H9 (cell line): ENCODE data around the gene KLK7. TPM values are rescaled to one million over a fixed set of nuclear protein-coding genes. Genes with fewer than 3 reads are reported as not detected.

ENCODE experiments used
- DNase-seq: peaks from one replicate; pipeline ENCODE4 v3.0.0-alpha.2; 2017
- H2AFZ ChIP-seq: one replicate; pipeline ENCODE4 v1.6.1; 2013; ENCODE audit warnings: mild to moderate bottlenecking, low read length, control low read depth, moderate library complexity
- H2AK5ac ChIP-seq: 2 replicates; pipeline ENCODE4 v1.6.1; 2013; ENCODE audit warnings: low read length, control low read depth, mixed read lengths; ENCODE audit not compliant: insufficient read length
- H2BK120ac ChIP-seq: one replicate; pipeline ENCODE4 v1.6.1; 2013; ENCODE audit warnings: low read depth, mild to moderate bottlenecking, low read length, control low read depth, inconsistent platforms; ENCODE audit not compliant: poor library complexity, severe bottlenecking
- H2BK12ac ChIP-seq: 2 replicates; pipeline ENCODE4 v1.6.1; 2013; ENCODE audit warnings: low read length, control low read depth, mixed read lengths, low read depth; ENCODE audit not compliant: insufficient read length
- H2BK15ac ChIP-seq: 2 replicates; pipeline ENCODE4 v1.6.1; 2013; ENCODE audit warnings: low read depth, low read length, control low read depth
- H2BK20ac ChIP-seq: one replicate; pipeline ENCODE4 v1.6.1; 2013; ENCODE audit warnings: low read depth, mild to moderate bottlenecking, low read length, control low read depth, inconsistent platforms; ENCODE audit not compliant: poor library complexity, severe bottlenecking
- H2BK5ac ChIP-seq: 2 replicates; pipeline ENCODE4 v1.6.1; 2013; ENCODE audit warnings: low read length, control low read depth, mixed read lengths; ENCODE audit not compliant: insufficient read length
- H3K14ac ChIP-seq: 2 replicates; pipeline ENCODE4 v1.6.1; 2013; ENCODE audit warnings: low read length, control low read depth; ENCODE audit not compliant: insufficient read depth
- H3K18ac ChIP-seq: 2 replicates; pipeline ENCODE4 v1.6.1; 2013; ENCODE audit warnings: low read depth, mild to moderate bottlenecking, mixed read lengths, low read length, control low read depth; ENCODE audit not compliant: insufficient read length
- H3K23ac ChIP-seq: 2 replicates; pipeline ENCODE4 v1.6.1; 2013; ENCODE audit warnings: low read length, control low read depth, mixed read lengths, low read depth; ENCODE audit not compliant: insufficient read length
- H3K23me2 ChIP-seq: 2 replicates; pipeline ENCODE4 v1.6.1; 2013; ENCODE audit warnings: low read depth, mild to moderate bottlenecking, mixed read lengths, low read length, control low read depth; ENCODE audit not compliant: insufficient read length, poor library complexity, severe bottlenecking
- H3K27ac ChIP-seq: 2 replicates; pipeline ENCODE4 v1.5.1; 2013; ENCODE audit warnings: low read length, control low read depth, mixed read lengths, low read depth; ENCODE audit not compliant: insufficient read length
- H3K27me3 ChIP-seq: 2 replicates; pipeline ENCODE4 v1.6.1; 2013; ENCODE audit warnings: low read length, control low read depth, inconsistent platforms; ENCODE audit not compliant: insufficient read depth
- H3K4ac ChIP-seq: 2 replicates; pipeline ENCODE4 v1.6.1; 2013; ENCODE audit warnings: low read depth, mild to moderate bottlenecking, control low read depth, inconsistent platforms, low read length, moderate library complexity
- H3K4me1 ChIP-seq: 2 replicates; pipeline ENCODE4 v1.6.1; 2013; ENCODE audit warnings: low read length, control low read depth, inconsistent platforms; ENCODE audit not compliant: insufficient read depth
- H3K4me2 ChIP-seq: 2 replicates; pipeline ENCODE4 v1.6.1; 2013; ENCODE audit warnings: low read length, control low read depth, mixed read lengths; ENCODE audit not compliant: insufficient read length, insufficient read depth
- H3K56ac ChIP-seq: 2 replicates; pipeline ENCODE4 v1.6.1; 2013; ENCODE audit warnings: low read depth, mild to moderate bottlenecking, mixed read lengths, low read length, control low read depth; ENCODE audit not compliant: insufficient read length
- H3K79me1 ChIP-seq: 2 replicates; pipeline ENCODE4 v1.6.1; 2013; ENCODE audit warnings: low read depth, mild to moderate bottlenecking, moderate library complexity, low read length, control low read depth, inconsistent platforms; ENCODE audit not compliant: insufficient read depth, poor library complexity, severe bottlenecking
- H3K79me2 ChIP-seq: 2 replicates; pipeline ENCODE4 v1.6.1; 2013; ENCODE audit warnings: low read length, control low read depth, inconsistent platforms; ENCODE audit not compliant: insufficient read depth
- H3K9ac ChIP-seq: 2 replicates; pipeline ENCODE4 v1.6.1; 2013; ENCODE audit warnings: low read length, control low read depth, mixed read lengths; ENCODE audit not compliant: insufficient read length; ENCODE audit errors: extremely low read depth
- H3K9me3 ChIP-seq: one replicate; pipeline ENCODE4 v1.6.1; 2013; ENCODE audit warnings: low read depth, low read length, inconsistent platforms; ENCODE audit not compliant: control insufficient read depth
- H3T11ph ChIP-seq: one replicate; pipeline ENCODE4 v1.6.1; 2013; ENCODE audit warnings: mild to moderate bottlenecking, low read length, control low read depth, inconsistent platforms
- H4K20me1 ChIP-seq: one replicate; pipeline ENCODE4 v1.6.1; 2013; ENCODE audit not compliant: control insufficient read depth, insufficient read length, insufficient read depth
- H4K5ac ChIP-seq: 2 replicates; pipeline ENCODE4 v1.6.1; 2013; ENCODE audit warnings: low read depth, mild to moderate bottlenecking, mixed read lengths, low read length, control low read depth; ENCODE audit not compliant: insufficient read length
- H4K8ac ChIP-seq: replicated peaks from 2 replicates; pipeline ENCODE4 v1.6.1; 2013; ENCODE audit warnings: low read length, control low read depth, mixed read lengths, low read depth; ENCODE audit not compliant: insufficient read length
- H4K91ac ChIP-seq: 2 replicates; pipeline ENCODE4 v1.6.1; 2013; ENCODE audit warnings: low read depth, mild to moderate bottlenecking, moderate library complexity, mixed read lengths, low read length, control low read depth; ENCODE audit not compliant: insufficient read length
- H3K27ac Mint-ChIP-seq, 3 experiments: 2 replicates in 2 of 3; 3 replicates in 1 of 3; pipeline ENCODE4 v1.8.0; 2020 to 2021; ENCODE audit warnings: mixed read lengths in 3 of 3, mild to moderate bottlenecking in 1 of 3, moderate library complexity in 1 of 3
- H3K27me3 Mint-ChIP-seq: 2 replicates; pipeline ENCODE4 v1.8.0; 2021; ENCODE audit warnings: low read depth, mild to moderate bottlenecking, moderate library complexity, mixed read lengths
- H3K36me3 Mint-ChIP-seq, 3 experiments: 2 replicates in 2 of 3; 3 replicates in 1 of 3; pipeline ENCODE4 v1.8.0; 2020 to 2021; ENCODE audit warnings: low read depth in 3 of 3, mixed read lengths in 3 of 3; ENCODE audit not compliant: insufficient read depth in 1 of 3
- H3K4me1 Mint-ChIP-seq, 2 experiments: 2 replicates each; pipeline ENCODE4 v1.8.0; 2020; ENCODE audit warnings: mixed read lengths in 2 of 2
- H3K4me3 Mint-ChIP-seq, 2 experiments: 2 replicates in 1 of 2; 3 replicates in 1 of 2; pipeline ENCODE4 v1.8.0; 2020 to 2021; ENCODE audit warnings: mild to moderate bottlenecking in 2 of 2, mixed read lengths in 2 of 2, moderate library complexity in 1 of 2
- H3K9me3 Mint-ChIP-seq, 2 experiments: 2 replicates in 1 of 2; 3 replicates in 1 of 2; pipeline ENCODE4 v1.8.0; 2020; ENCODE audit warnings: mild to moderate bottlenecking in 2 of 2, mixed read lengths in 2 of 2, moderate library complexity in 1 of 2
- CTCF ChIP-seq: fragments of 200-600 bp; sonication (generic); conservative IDR thresholded peaks from 3 replicates; pipeline ENCODE4 v1.8.0; 2021; ENCODE audit warnings: antibody characterized with exemption, mild to moderate bottlenecking
- WGBS: extraction: QIAGEN DNeasy Blood & Tissue Kit; methylation state at CpG from one replicate; pipeline ENCODE4 v1.1.7; 2013; ENCODE audit warnings: missing lambda C conversion rate, low lambda C conversion rate, mixed read lengths; ENCODE audit not compliant: insufficient read length; ENCODE audit errors: extremely low coverage; 5-methylcytosine and 5-hydroxymethylcytosine counted together
- total RNA-seq: library from RNA; stranded (reverse); gene quantifications from 2 replicates; pipeline ENCODE4 v1.2.1, GENCODE V29; 2021

KLK7 gene
- total RNA-seq, 1 experiment from 2014 or later: 0.52 TPM

- no peak within 1 kb of the TSS for H3K27ac ChIP-seq
- H2BK5ac ChIP-seq: no peak within 1 kb of the TSS
- peaks cover 24 to 46% of the 10 kb centered on the region in 2 experiments for H3K4me1 Mint-ChIP-seq
- peak within 1 kb of the TSS; percentile 8; the same call in 1 of the 2 replicates for H3K14ac ChIP-seq
- H3K9me3 ChIP-seq: no peaks in the 10 kb centered on the region
- WGBS: no CpG with 5 or more reads among the region's 11 CpGs
- no peak within 1 kb of the TSS for H3K18ac ChIP-seq
- no peak within 1 kb of the TSS for H3K23ac ChIP-seq
- H3K9ac ChIP-seq: no peak within 1 kb of the TSS
- H2BK15ac ChIP-seq: no peak within 1 kb of the TSS
- no peak within 1 kb of the TSS for H4K5ac ChIP-seq
- H3K36me3 Mint-ChIP-seq: no peaks in the 10 kb centered on the region
- H2BK12ac ChIP-seq: no peak within 1 kb of the TSS
- H4K8ac ChIP-seq: no peak within 1 kb of the TSS
- H3K79me2 ChIP-seq: no peaks in the 10 kb centered on the region
- H3K4me3 Mint-ChIP-seq: peak within 1 kb of the TSS in 1 of 2 experiments; percentile 23; a peak in 1 of 5 replicates
- H3K27me3 ChIP-seq: no peaks in the 10 kb centered on the region
- no peak within 1 kb of the TSS for H3K56ac ChIP-seq
- no peaks in the 10 kb centered on the region for H3K79me1 ChIP-seq
- H4K91ac ChIP-seq: no peak within 1 kb of the TSS
- no peak within 1 kb of the TSS for H3T11ph ChIP-seq
- H3K4me1 ChIP-seq: no peaks in the 10 kb centered on the region
- H3K27me3 Mint-ChIP-seq: peaks cover 5% of the 10 kb centered on the region
- H2AFZ ChIP-seq: no peak within 1 kb of the TSS
- no peak for DNase-seq
- no peaks in the 10 kb centered on the region for H3K23me2 ChIP-seq
- no peak within 1 kb of the TSS for H2BK120ac ChIP-seq
- H2AK5ac ChIP-seq: no peak within 1 kb of the TSS
- H3K4ac ChIP-seq: no peak within 1 kb of the TSS
- TF ChIP-seq CTCF: no peak
- H2BK20ac ChIP-seq: no peak within 1 kb of the TSS
- no peaks in the 10 kb centered on the region; a peak in 1 of 5 replicates for H3K9me3 Mint-ChIP-seq
- no peak within 1 kb of the TSS for H3K4me2 ChIP-seq
- peak within 1 kb of the TSS in 2 of 3 experiments; percentile 18 to 58; a peak in 1 of 7 replicates for H3K27ac Mint-ChIP-seq
- H4K20me1 ChIP-seq: no peaks in the 10 kb centered on the region
These were observed 42.8 kb upstream of the KLK7 start, which contains the start of gene KLK11 for GRCh38 chr19:51026554-51026831. KLK11 (minus strand) TSS chr19:51026616; CDS start chr19:51025631, 985 bp downstream.
